GM19452 (cell line): Measurements from ENCODE around the gene FRAS1.
"Not testable (repeated sequence)": the region's sequence is repeated elsewhere in the genome, so short reads cannot be mapped to it uniquely, and the experiment has no call there.

Experiments used
- ATAC-seq: cut with Tn5 transposase; IDR thresholded peaks from one replicate; pipeline ENCODE4 v1.9.1; 2021; ENCODE audit not compliant: unreplicated experiment

Gene FRAS1

DNA sequence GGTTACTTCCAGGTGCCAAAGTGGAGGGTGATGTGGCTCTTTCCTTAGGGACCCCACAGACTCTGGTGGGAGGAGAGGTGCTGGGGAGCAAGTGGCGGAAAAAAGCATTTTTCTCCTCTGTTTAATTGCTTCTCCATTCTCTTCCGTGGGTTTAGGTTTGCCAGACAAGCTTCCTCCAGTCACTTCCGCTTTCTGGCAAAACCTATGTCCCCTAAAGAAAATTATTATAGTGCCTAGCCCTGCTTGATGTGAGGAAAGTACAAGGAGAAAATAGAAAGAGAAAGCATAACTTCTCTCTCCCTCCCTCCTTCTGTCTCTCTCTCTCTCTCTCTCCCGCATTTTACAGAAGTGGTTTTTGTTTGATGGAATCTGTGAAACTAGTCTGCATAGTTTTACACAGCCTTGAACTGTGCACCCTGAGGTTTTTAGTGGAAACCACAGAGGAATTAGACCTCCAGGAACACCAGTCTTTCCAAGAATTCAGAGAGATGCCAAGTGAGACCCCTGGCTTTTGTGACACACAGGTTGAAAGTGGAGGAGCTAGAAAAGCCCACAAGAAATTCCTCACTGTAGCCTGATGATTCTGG, 263.3 kb downstream of the FRAS1 start:
- no peak for ATAC-seq

GRCh38 chr4:78322032-78322431, 264.9 kb downstream of the FRAS1 start:
- no peak for ATAC-seq

- no peak for ATAC-seq
These were observed 266.3 kb downstream of the FRAS1 start for GRCh38 chr4:78323439-78323838.

GRCh38 chr4:78324625-78325024, 267.5 kb downstream of the FRAS1 start:
- no peak for ATAC-seq

DNA sequence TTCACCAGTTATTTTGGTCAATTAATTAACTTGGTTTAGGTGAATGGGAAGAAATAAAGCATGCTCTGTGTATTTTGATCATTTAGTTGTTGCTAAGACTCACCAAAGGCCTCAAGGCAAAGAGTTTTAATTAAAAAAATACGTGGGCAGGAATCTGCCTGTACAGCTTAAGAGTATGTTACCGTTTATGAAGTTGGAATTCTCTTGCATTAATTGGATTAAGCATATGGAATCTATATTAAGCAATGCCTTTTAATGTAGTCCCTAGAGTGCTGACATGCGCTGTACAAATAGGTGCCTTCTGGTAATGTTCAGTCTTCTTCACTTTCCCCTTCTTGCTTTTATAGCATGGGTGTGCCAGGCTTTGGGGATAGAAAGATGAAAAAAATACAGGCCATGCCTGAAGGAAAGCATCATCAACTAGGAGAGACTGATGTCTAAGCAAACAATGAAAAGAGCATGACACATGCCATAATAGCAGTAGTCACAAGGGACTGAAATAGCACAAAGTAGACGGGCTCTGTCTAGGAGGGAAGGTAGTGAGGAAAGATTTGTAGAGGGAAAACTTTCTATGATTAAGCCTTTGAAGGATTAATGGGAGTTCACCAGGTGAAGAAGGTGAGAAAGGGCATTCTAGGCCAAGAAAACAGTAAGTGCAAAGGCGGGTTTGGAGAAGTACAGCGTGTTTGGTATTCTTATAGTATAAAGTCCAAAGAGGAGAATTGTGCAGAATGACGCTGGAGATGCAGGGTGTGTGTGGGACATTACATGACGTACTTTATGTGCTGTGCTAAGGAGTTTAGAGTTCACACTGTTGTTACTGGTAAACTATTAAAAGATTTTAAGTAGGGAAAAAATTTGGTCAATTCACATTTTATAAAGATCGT, 268.4 kb downstream of the FRAS1 start:
- no peak for ATAC-seq

DNA sequence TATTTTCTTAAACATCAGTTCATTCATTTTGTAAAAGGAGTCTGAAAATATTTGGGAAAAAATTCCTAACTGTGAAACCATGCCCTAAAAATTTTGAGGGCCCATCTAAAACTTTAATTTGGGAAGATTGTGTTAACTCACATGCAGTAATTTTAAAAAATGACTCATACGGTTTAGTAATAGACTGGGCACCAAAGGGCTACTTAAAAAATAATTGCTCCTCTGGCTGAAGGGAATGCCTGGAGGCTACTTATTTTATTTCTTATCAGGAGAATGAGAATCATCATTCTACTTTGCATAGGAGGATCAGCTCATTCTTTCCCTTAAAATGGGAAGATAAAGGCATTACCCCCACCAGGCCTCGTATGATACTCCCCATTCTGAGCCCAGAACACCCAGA, 271.5 kb downstream of the FRAS1 start:
- not testable (repeated sequence) for ATAC-seq

DNA sequence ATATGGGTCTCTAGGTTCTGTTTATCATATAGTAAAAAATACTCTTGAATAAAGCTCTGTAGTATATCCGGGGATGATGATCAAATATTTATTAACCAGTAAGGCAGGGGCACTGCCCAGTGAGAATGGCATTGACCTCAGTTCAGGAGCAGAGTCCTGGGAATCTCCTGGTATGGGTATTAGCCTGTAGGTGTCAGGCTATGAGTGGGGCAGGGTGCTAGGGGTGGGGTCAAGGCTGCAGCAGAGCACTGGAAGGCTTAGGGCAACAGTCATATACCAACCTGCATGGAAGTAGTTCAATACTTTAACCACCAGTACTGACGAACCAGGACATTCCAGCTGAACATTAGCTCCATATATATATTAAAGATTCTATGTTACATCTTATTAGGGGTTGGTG, 274.1 kb downstream of the FRAS1 start:
- no peak for ATAC-seq

GRCh38 chr4:78331965-78332364, 274.8 kb downstream of the FRAS1 start:
- ATAC-seq: no peak

DNA sequence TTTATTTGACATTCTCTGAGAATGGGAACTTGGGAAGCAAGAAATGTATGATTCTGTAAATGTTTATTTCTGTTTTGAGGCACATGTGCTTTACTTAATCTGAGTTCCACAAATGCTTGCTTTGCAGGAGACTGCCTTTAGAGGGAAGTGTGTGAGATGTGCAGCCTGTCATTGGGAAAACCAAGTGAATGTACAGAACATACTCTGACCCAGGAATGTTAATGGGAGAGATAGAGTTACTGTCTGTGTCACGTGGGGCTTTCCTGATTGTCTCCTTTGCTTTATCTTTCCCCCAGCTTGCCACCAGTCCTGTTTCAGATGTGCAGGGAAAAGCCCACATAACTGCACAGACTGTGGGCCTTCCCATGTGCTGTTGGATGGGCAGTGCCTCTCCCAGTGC, 275.9 kb downstream of the FRAS1 start:
- ATAC-seq: no peak

DNA sequence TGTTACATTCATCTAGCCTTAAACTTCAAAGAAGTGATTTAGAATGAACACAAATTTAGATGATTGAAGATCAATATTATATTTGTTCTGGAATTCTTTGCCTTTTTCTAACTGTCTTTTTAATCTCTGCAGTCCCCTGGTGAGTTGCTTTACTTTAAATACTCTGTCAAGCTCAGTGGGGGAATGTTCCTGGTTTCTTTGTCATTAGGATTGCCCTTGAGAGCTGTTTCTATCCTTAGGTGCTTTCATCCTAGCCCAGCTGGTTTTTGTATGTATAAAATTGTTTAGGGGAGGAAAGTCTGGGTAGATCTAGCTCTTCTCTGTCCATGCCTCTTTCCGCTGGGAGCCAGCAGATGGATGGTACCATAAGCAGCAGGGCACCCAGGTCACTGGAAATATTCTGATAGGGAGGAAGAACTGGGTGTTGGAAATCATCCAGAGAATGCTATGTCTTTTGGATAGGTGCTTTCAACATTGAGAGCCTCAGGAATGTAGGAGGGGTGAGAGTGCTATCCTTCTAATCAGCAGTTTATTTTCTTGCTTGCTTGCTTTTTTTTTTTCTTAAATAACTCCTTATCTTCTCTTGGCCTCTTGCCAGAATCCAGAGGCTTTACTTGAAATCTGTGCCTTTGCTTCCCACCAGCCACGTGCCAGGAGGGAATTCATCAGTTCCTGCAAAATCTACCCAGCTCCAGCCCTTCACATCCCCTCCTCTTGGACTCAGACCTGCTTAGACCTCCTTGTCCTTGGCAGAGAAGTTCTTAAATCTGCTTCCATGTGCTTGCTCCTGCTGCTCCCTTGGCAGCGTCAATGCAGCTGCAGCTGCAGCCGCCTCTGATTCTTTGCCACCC, 279.2 kb downstream of the FRAS1 start:
- no peak for ATAC-seq

- ATAC-seq: no peak
These were observed 280.3 kb downstream of the FRAS1 start for GRCh38 chr4:78337244-78338020.

DNA sequence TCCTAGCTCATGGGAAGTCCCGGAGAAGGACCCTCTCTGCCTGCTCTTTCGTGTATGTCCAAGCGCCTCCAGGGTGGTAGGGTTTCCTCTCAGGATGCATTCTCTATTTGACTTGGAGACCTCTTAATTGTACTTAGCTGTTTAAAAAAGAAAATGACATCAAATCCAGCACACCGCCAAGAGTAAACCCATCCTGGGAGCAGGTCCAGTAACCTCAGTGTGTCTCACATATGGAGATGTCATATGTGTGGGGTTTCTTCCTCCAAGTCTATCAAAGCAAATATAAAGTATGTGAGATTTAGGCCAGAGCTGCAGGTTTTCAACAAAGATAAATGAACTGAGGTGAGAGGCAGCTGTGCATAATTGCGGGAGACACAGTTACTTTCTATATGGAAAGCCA, 285.0 kb downstream of the FRAS1 start:
- no peak for ATAC-seq

- ATAC-seq: no peak
These were observed 286.6 kb downstream of the FRAS1 start for GRCh38 chr4:78343682-78344081.

- ATAC-seq: no peak
These were observed 288.1 kb downstream of the FRAS1 start for GRCh38 chr4:78345237-78345636.

- ATAC-seq: no peak
These were observed 289.1 kb downstream of the FRAS1 start for GRCh38 chr4:78346222-78346621.

DNA sequence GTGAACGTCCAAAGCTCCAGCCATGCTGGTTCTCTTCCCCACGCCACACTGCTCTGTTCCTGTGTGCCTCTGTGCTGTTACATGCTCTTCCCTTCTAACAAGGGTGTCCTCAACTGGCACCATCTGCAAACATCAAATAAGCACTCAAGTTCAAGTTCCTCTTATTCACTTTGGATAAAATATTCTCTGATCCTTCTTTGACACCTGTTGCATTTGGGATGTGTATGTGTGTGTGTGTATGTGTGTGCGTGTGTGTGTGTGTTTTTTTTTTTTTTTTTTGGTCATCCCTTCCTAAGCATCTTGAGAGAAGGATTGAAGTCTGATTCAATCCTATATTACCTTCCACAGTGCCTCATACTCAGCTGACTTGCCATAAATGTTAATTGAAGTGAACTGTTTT, 290.4 kb downstream of the FRAS1 start:
- ATAC-seq: no peak

- no peak for ATAC-seq
These were observed 296.8 kb downstream of the FRAS1 start for GRCh38 chr4:78353921-78354320.

DNA sequence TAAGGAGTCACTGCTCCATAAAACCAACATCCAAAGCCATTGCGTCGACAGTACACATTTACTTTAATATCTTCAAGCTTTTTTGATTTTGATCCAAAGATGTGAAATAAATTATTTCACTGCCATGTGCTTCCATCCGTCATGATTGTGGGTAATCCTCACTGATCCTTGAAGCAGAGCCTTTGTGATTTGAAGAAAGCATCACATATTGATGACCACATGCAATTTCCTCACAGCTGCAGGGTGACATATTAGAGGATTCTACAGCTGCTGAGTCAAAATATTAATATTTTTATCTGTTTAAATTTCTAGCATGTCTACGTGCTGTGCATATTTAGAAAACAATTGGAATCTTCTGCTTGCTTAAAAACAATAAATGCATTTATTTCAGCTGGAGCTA, 297.7 kb downstream of the FRAS1 start:
- no peak for ATAC-seq

- no peak for ATAC-seq
These were observed 298.2 kb downstream of the FRAS1 start for GRCh38 chr4:78355306-78355705.

- ATAC-seq: no peak
These were observed 299.2 kb downstream of the FRAS1 start for GRCh38 chr4:78356251-78356786.

DNA sequence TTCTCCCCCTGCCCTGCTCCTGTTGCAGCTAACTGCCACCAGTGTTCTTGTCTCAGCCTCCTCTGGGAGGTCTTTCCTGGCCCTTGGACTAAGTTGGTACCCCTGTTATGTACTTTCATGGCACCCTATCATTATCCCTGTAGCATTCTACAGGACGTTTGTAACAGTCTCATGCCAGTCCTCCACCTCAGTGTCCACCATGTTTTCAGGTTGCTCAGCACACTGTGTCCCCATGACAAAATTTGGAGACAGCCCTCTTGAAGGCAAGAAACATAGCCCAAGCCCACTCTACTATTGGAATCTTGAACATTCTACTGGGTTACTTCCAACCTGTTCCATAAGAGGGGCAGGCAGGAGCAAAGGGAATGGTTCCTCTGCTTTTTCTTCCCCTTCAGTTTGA, 300.0 kb downstream of the FRAS1 start:
- no peak for ATAC-seq
